GM12878 (cell line): ENCODE measurements around the gene LAMB4. TPM values are rescaled to one million over a fixed set of nuclear protein-coding genes. Genes with fewer than 3 reads are reported as not detected.

Source experiments
- ATAC-seq: fragments of 200-7000 bp; cut with Tn5 transposase; 3 replicates; pipeline ENCODE4 v1.9.1; 2020; ENCODE audit warnings: mild to moderate bottlenecking, moderate library complexity
- BruUV-seq: library from RNA; stranded (reverse); fragments of 400-500 nt; replicated peaks from 2 replicates; lab custom pipeline; 2021; lab: Mats Ljungman, UMichigan
- CTCF ChIA-PET: fragments of 300-600 bp; sonication (Branson Sonifier 250); formaldehyde crosslinking; extraction: SDS; loops from one replicate; lab custom pipeline; 2021; ENCODE audit warnings: inconsistent platforms; lab: Yijun Ruan, JAX
- POLR2A ChIA-PET: fragments of 350-600 bp; formaldehyde crosslinking; extraction: SDS; loops from one replicate; lab custom pipeline; 2021; ENCODE audit warnings: inconsistent platforms; lab: Charles Lee
- RAD21 ChIA-PET: fragments of 300-600 bp; sonication (Branson Sonifier 250); formaldehyde crosslinking; loops from one replicate; lab custom pipeline; 2023; ENCODE audit warnings: antibody characterized with exemption; ENCODE audit not compliant: unreplicated experiment; lab: Charles Lee
- SMC1A ChIA-PET: fragments of 300-600 bp; sonication (Branson Sonifier 250); formaldehyde crosslinking; loops from one replicate; lab custom pipeline; 2023; ENCODE audit not compliant: unreplicated experiment, uncharacterized antibody; lab: Charles Lee
- DNase-seq: peaks from one replicate; pipeline ENCODE4 v3.0.0-alpha.2; 2011; ENCODE audit warnings: low read depth, low spot score
- FAIRE-seq: peaks from 3 replicates; lab custom pipeline; 2011; peaks lifted over from hg19 to GRCh38; lab: Jason Lieb, UNC
- H2AFZ ChIP-seq: 2 replicates; pipeline ENCODE4 v1.6.0; 2011; ENCODE audit warnings: low read depth, low read length, control low read depth; ENCODE audit not compliant: control insufficient read depth
- H3K27ac ChIP-seq: 2 replicates; pipeline ENCODE4 v1.5.1; 2011; ENCODE audit warnings: control low read depth; ENCODE audit not compliant: control insufficient read depth, insufficient read depth
- H3K27me3 ChIP-seq, 2 experiments: replicated peaks in 1 of 2; 2 replicates each; pipeline versions ENCODE4 v1.6.0 to v1.6.1; 2011; ENCODE audit warnings: low read length in 1 of 2; ENCODE audit not compliant: control insufficient read depth in 2 of 2, insufficient read depth in 2 of 2
- H3K36me3 ChIP-seq, 2 experiments: 2 replicates each; pipeline ENCODE4 v1.5.1; 2011; ENCODE audit warnings: low read length in 1 of 2; ENCODE audit not compliant: control insufficient read depth in 2 of 2, insufficient read depth in 2 of 2
- H3K4me1 ChIP-seq: 2 replicates; pipeline ENCODE4 v1.6.1; 2011; ENCODE audit warnings: mild to moderate bottlenecking, low read length, moderate library complexity, mixed read lengths; ENCODE audit not compliant: control insufficient read depth, insufficient read depth
- H3K4me2 ChIP-seq: 2 replicates; pipeline ENCODE4 v1.6.0; 2011; ENCODE audit warnings: control low read depth; ENCODE audit not compliant: control insufficient read depth, insufficient read depth
- H3K4me3 ChIP-seq: fragments of 200-600 bp; sonication (generic); 2 replicates; pipeline ENCODE4 v1.5.1; 2016
- H3K79me2 ChIP-seq: 2 replicates; pipeline ENCODE4 v1.6.0; 2011; ENCODE audit warnings: low read length; ENCODE audit not compliant: control insufficient read depth, insufficient read depth
- H3K9ac ChIP-seq: 2 replicates; pipeline ENCODE4 v1.8.0; 2011; ENCODE audit warnings: low read length, control low read depth, mixed read lengths; ENCODE audit not compliant: control insufficient read depth, insufficient read depth
- H3K9me3 ChIP-seq: replicated peaks from 3 replicates; pipeline ENCODE4 v1.5.1; 2011; ENCODE audit warnings: mild to moderate bottlenecking, low read length; ENCODE audit not compliant: control insufficient read depth, insufficient read depth
- H4K20me1 ChIP-seq: 2 replicates; pipeline ENCODE4 v1.6.0; 2011; ENCODE audit not compliant: control insufficient read depth, insufficient read depth
- CBX5 ChIP-seq: sonication (generic); IDR thresholded peaks from 2 replicates; pipeline ENCODE4 v1.6.1; 2016; ENCODE audit warnings: low read depth, moderate library complexity, mild to moderate bottlenecking, inconsistent platforms
- CHD1 ChIP-seq: IDR thresholded peaks from 2 replicates; pipeline ENCODE4 v1.6.1; 2012; ENCODE audit warnings: low read depth, low read length, improper control_type of control experiment
- E4F1 ChIP-seq: fragments of 450-650 bp; IDR thresholded peaks from 2 replicates; pipeline ENCODE4 v1.6.1; 2018; ENCODE audit warnings: borderline replicate concordance, mild to moderate bottlenecking; ENCODE audit not compliant: partially characterized antibody
- MEF2B ChIP-seq: fragments of 450-650 bp; IDR thresholded peaks from 2 replicates; pipeline ENCODE4 v1.6.1; 2018; ENCODE audit warnings: mild to moderate bottlenecking, moderate library complexity; ENCODE audit not compliant: partially characterized antibody, poor library complexity, severe bottlenecking
- RCOR1 ChIP-seq: conservative IDR thresholded peaks from 2 replicates; pipeline ENCODE4 v1.6.1; 2012; ENCODE audit warnings: low read depth, low read length, improper control_type of control experiment
- WGBS: methylation state at CpG from one replicate; pipeline ENCODE4 v1.1.6; 2016; ENCODE audit warnings: low lambda C conversion rate; ENCODE audit not compliant: insufficient replicate concordance, insufficient coverage; ENCODE audit errors: missing lambda C conversion rate; 5-methylcytosine and 5-hydroxymethylcytosine counted together
- in situ Hi-C: fragments of 300-500 bp; cut with MboI; formaldehyde crosslinking; loops from 9 replicates; pipeline ENCODE4 v1.14.3; 2018; ENCODE audit warnings: mixed read lengths
- intact Hi-C: fragments of 100-400 bp; cut with micrococcal nuclease; formaldehyde crosslinking; loops from one replicate; pipeline ENCODE4 v1.14.2; 2022; ENCODE audit not compliant: unreplicated experiment
- polyA plus RNA-seq, 11 experiments: library from polyadenylated mRNA; depleted of rRNA in 4 of 11; unstranded in 6 of 11; stranded (reverse) in 5 of 11; fragments of >200 nt; fragmentation: Nextera tagmentation in 4 of 11; fragmentation: Illumina TruSeq in 1 of 11; extraction: Ambion mirVana in 4 of 11; extraction: Trizol in 1 of 11; gene quantifications; 1 replicate in 1 of 11; 2 replicates in 10 of 11; pipeline versions ENCODE4 v1.2.1 to v1.2.3, GENCODE V29; 2011 to 2016; ENCODE audit warnings: inconsistent platforms in 2 of 11, missing spikeins in 2 of 11, low read depth in 1 of 11
- total RNA-seq, 4 experiments: library from RNA; depleted of rRNA in 3 of 4; stranded (reverse); fragments of >200 nt in 3 of 4; fragmentation: Illumina TruSeq in 1 of 4; extraction: Trizol in 1 of 4; gene quantifications; 2 replicates each; pipeline versions ENCODE4 v1.2.1 to v1.2.3, GENCODE V29; 2013 to 2021

The LAMB4 gene
- total and polyA plus RNA-seq, 10 of the 15 experiments (the other 5 are each of a cell fraction or from before 2014, with no cell fraction given) = 0.04 to 0.06 TPM; not detected in 8

DNA sequence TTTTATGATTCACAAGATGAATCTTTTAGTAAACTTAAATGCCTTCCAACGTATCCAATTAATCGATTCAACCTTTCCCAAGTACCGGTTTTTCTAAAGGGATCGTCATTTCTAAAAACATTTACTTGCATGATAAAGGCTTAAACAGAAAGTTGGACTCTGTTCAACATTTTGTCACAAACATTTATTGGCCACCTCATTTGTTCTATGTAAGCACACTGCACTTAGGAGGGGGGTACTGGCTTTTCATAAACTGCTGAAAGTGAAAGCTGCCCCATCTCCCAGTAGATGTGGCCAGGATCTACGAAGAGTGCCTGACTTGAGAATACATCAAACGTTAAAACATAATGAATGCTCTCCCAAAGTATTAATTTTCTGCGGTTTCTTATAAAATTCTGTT, 37.3 kb upstream of the LAMB4 start:
- Histone ChIP-seq H3K79me2 (no peaks in the 10 kb centered on the region), H2AFZ (no peak overlapping the region), H3K4me1 (no peaks in the 10 kb centered on the region), H4K20me1 (no peaks in the 10 kb centered on the region), H3K4me2 (no peak overlapping the region), H3K36me3 (no peaks in the 10 kb centered on the region), H3K27me3 (no peaks in the 10 kb centered on the region), H3K9me3 (no peaks in the 10 kb centered on the region), H3K4me3 (no peak overlapping the region), H3K9ac (no peak overlapping the region), H3K27ac (no peak overlapping the region)
- intact Hi-C loops (no loop called here), in situ Hi-C loops (no loop called here)
- ChIA-PET RAD21 (interaction anchor here (1.6 kb wide), 1 partner anchor 330 kb away, joined by 3 read pairs; no protein-coding TSS in a partner anchor), POLR2A (no interaction called here), SMC1A (interaction anchor here (0.7 kb wide), 1 partner anchor 23 kb away, joined by 3 read pairs; no protein-coding TSS in a partner anchor), CTCF (interaction anchor here (0.8 to 1.4 kb wide), 3 partner anchors 16 to 336 kb away, joined by 3 to 4 read pairs (median 4); no protein-coding TSS in a partner anchor)
- 54% methylated on average over 7 of the region's 7 CpGs for WGBS
- TF ChIP-seq RCOR1 = no peak
- no peak for ATAC-seq
- no peak for DNase-seq
- FAIRE-seq = no peak
- no TSS peak for BruUV-seq

GRCh38 chr7:108166687-108167086, 36.5 kb upstream of the LAMB4 start:
- H3K4me3 ChIP-seq = no peak overlapping the region
- in situ Hi-C loops (no loop called here), intact Hi-C loops (no loop called here)
- H3K36me3 ChIP-seq = no peaks in the 10 kb centered on the region
- no peaks in the 10 kb centered on the region for H4K20me1 ChIP-seq
- no peak overlapping the region for H3K4me2 ChIP-seq
- no peak overlapping the region for H2AFZ ChIP-seq
- DNase-seq = no peak
- BruUV-seq = no TSS peak
- TF ChIP-seq CHD1 (no peak), E4F1 (no peak), CBX5 (no peak), MEF2B (no peak)
- no peak overlapping the region for H3K27ac ChIP-seq
- FAIRE-seq = no peak
- ChIA-PET CTCF (interaction anchor here (0.8 to 1.4 kb wide), 3 partner anchors 17 to 337 kb away, joined by 3 to 4 read pairs (median 4); no protein-coding TSS in a partner anchor), POLR2A (no interaction called here), SMC1A (interaction anchor here (0.7 kb wide), 1 partner anchor 22 kb away, joined by 3 read pairs; no protein-coding TSS in a partner anchor), RAD21 (interaction anchor here (1.1 kb wide), 1 partner anchor 11 kb away, joined by 3 read pairs; no protein-coding TSS in a partner anchor)
- no peaks in the 10 kb centered on the region for H3K9me3 ChIP-seq
- WGBS = 37% methylated on average over 5 of the region's 5 CpGs
- ATAC-seq = no peak
- H3K27me3 ChIP-seq = no peaks in the 10 kb centered on the region; a peak in 1 of 4 replicates
- H3K4me1 ChIP-seq = no peaks in the 10 kb centered on the region
- no peaks in the 10 kb centered on the region for H3K79me2 ChIP-seq
- no peak overlapping the region for H3K9ac ChIP-seq
